Karpas-422 (cell line): Measurements from ENCODE around the gene SPTBN5. TPM values are rescaled to one million over a fixed set of nuclear protein-coding genes. Genes with fewer than 3 reads are reported as not detected.

Experiments
- DNase-seq: peaks from one replicate; pipeline ENCODE4 v3.0.0-alpha.2; 2015
- H2AFZ ChIP-seq: fragments of 200-600 bp; sonication (generic); 2 replicates; pipeline ENCODE4 v1.6.1; 2014; ENCODE audit warnings: antibody characterized with exemption, low read length, mixed read lengths
- H3K27ac ChIP-seq: fragments of 200-600 bp; sonication (generic); 2 replicates; pipeline ENCODE4 v1.5.1; 2014; ENCODE audit warnings: mild to moderate bottlenecking, low read length, moderate library complexity
- H3K27me3 ChIP-seq: fragments of 200-600 bp; sonication (generic); 2 replicates; pipeline ENCODE4 v1.6.1; 2014; ENCODE audit warnings: low read length, mixed read lengths
- H3K36me3 ChIP-seq: fragments of 200-600 bp; sonication (generic); 2 replicates; pipeline ENCODE4 v1.6.1; 2014; ENCODE audit warnings: low read length, mixed read lengths; ENCODE audit not compliant: insufficient read depth
- H3K4me1 ChIP-seq: fragments of 200-600 bp; sonication (generic); 2 replicates; pipeline ENCODE4 v1.6.1; 2014; ENCODE audit warnings: mild to moderate bottlenecking, low read length, mixed read lengths
- H3K4me2 ChIP-seq: fragments of 200-600 bp; sonication (generic); 2 replicates; pipeline ENCODE4 v1.6.1; 2014; ENCODE audit warnings: low read length, low read depth, mild to moderate bottlenecking; ENCODE audit not compliant: poor library complexity, severe bottlenecking
- H3K4me3 ChIP-seq: fragments of 200-600 bp; sonication (generic); 2 replicates; pipeline ENCODE4 v1.5.1; 2014; ENCODE audit warnings: mild to moderate bottlenecking, antibody characterized with exemption, low read length, mixed read lengths
- H3K79me2 ChIP-seq: fragments of 200-600 bp; sonication (generic); 2 replicates; pipeline ENCODE4 v1.6.1; 2014; ENCODE audit warnings: mild to moderate bottlenecking, low read length, mixed read lengths
- H3K9ac ChIP-seq: fragments of 200-600 bp; sonication (generic); 2 replicates; pipeline ENCODE4 v1.6.0; 2014; ENCODE audit warnings: low read length
- H3K9me2 ChIP-seq: fragments of 200-600 bp; sonication (generic), shearing (Covaris generic); replicated peaks from 2 replicates; pipeline ENCODE4 v1.6.0; 2014; ENCODE audit warnings: mild to moderate bottlenecking, low read length, moderate library complexity; ENCODE audit not compliant: insufficient read depth
- H3K9me3 ChIP-seq: fragments of 300-700, 200-600 bp; sonication (generic); 2 replicates; pipeline ENCODE4 v1.6.1; 2014; ENCODE audit warnings: low read length, mixed read lengths
- H4K20me1 ChIP-seq: fragments of 200-600 bp; sonication (generic); 2 replicates; pipeline ENCODE4 v1.6.1; 2014; ENCODE audit warnings: mild to moderate bottlenecking, antibody characterized with exemption, low read length, low read depth; ENCODE audit not compliant: insufficient read depth
- total RNA-seq: library from RNA; depleted of rRNA; stranded (reverse); fragments of >200 nt; shearing (Covaris generic); gene quantifications from 2 replicates; pipeline ENCODE4 v1.2.3, GENCODE V29; 2014; ENCODE audit warnings: low replicate concordance

Gene SPTBN5
- total RNA-seq, 1 experiment from 2014 or later, result 0.11 TPM

DNA sequence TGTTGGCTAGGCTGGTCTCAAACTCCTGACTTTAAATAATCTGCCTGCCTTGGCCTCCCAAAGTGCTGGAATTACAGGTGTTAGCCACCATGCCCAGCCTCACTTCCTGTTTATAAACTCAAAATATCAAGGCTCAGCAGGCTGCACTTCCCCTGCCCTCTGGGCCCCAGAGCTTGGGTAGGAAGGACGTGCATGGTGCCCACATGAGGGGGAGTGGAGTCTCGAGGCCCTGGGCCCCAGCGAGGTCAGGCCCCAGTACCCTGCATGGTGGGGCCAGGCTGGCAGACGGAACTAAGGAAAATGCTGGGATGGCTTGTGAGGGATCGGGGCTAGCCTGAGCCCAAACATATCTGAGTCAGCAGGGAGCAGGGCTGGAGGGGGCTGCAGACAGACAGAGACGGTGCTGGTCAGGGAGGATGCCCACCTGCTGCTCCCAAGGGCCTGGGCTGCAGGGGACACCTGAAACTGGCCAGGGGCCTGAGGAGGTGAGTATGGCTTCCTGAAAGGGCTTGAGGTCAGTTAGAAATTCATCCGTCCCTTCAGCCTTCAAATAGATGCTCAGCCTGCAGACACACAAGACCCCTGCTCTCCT lies 5.1 kb downstream of the SPTBN5 start:
- no peaks in the 10 kb centered on the region for H3K27me3 ChIP-seq
- no peak for DNase-seq
- no peak overlapping the region for H3K4me3 ChIP-seq
- H3K4me2 ChIP-seq, result no peak overlapping the region
- H3K9me2 ChIP-seq, result no peaks in the 10 kb centered on the region
- no peak overlapping the region for H2AFZ ChIP-seq
- H4K20me1 ChIP-seq, result no peaks in the 10 kb centered on the region
- no peak overlapping the region for H3K9ac ChIP-seq
- no peaks in the 10 kb centered on the region for H3K79me2 ChIP-seq
- H3K4me1 ChIP-seq, result no peaks in the 10 kb centered on the region
- no peaks in the 10 kb centered on the region for H3K9me3 ChIP-seq
- H3K36me3 ChIP-seq, result no peaks in the 10 kb centered on the region
- H3K27ac ChIP-seq, result no peak overlapping the region

DNA sequence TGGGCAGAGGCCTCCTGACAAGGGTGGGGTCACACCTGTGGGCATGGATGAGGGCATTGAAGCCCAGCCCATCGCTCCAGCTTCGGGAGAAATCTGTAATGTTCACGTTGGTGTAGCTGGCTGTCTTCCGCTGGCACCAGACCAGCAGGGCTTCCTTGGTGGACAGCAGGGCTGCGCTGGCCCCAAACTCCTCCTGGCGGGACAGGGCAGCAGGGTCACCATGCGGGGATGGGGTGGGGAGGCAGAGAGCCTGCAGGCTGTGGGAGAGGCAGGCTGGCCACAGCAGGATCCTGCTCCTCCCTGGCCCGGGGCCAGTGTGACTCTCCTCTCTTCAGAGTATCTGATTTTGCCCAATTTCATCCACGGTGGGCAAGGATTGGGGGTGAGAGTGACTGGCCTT lies 6.0 kb downstream of the SPTBN5 start:
- Histone ChIP-seq H4K20me1 (no peaks in the 10 kb centered on the region), H3K4me1 (no peaks in the 10 kb centered on the region), H3K9me2 (no peaks in the 10 kb centered on the region), H3K4me3 (no peak overlapping the region), H2AFZ (no peak overlapping the region), H3K9me3 (no peaks in the 10 kb centered on the region), H3K79me2 (no peaks in the 10 kb centered on the region), H3K9ac (no peak overlapping the region), H3K27ac (no peak overlapping the region), H3K36me3 (no peaks in the 10 kb centered on the region), H3K27me3 (no peaks in the 10 kb centered on the region), H3K4me2 (no peak overlapping the region)
- no peak for DNase-seq

DNA sequence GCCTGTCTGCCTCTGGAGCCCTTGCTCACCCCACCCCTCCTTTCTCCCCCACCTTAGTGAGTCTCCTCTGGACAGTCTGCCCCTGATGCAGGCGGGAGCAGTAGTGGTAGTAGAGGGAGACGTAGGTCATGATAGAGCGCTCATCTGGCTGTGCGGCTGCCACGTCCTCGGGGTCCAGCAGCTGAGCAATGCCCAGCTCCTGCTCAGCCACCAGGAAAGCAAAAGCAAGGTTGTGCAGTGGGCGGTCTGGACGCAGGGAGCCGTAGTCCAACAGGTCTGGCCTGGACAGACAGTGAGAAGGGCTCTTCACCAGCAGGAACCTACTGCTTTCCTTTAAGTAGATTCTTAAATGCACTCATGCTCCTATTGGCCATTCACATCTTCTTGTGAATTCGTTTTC lies 6.7 kb downstream of the SPTBN5 start:
- Histone ChIP-seq H4K20me1 (no peaks in the 10 kb centered on the region), H3K27ac (no peak overlapping the region), H3K9me3 (no peaks in the 10 kb centered on the region), H3K36me3 (no peaks in the 10 kb centered on the region), H3K4me2 (no peak overlapping the region), H3K4me3 (no peak overlapping the region), H2AFZ (no peak overlapping the region), H3K27me3 (no peaks in the 10 kb centered on the region), H3K9ac (no peak overlapping the region), H3K79me2 (no peaks in the 10 kb centered on the region), H3K4me1 (no peaks in the 10 kb centered on the region), H3K9me2 (no peaks in the 10 kb centered on the region)
- no peak for DNase-seq

DNA sequence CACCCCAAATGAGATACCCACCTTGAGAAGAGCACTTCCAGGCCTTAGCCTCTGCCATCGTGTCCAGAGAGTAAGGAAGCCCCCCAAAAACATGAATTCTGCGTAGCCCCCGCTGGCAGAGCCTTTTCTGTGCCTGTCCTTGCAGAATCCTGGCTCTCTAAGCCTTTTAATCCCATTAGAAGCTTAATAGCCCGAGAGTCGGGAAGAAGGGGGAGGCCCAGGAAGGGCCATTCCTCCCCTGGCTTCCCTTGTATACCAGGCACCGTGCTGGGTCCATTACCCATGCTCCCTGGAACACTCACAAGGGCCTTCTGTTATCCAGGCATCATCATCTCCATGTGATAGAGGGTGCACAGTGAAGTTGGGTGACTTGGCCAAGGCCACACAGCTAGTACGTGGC lies 7.1 kb downstream of the SPTBN5 start:
- no peaks in the 10 kb centered on the region for H4K20me1 ChIP-seq
- H3K4me2 ChIP-seq, result no peak overlapping the region
- DNase-seq, result no peak
- no peaks in the 10 kb centered on the region for H3K9me3 ChIP-seq
- H2AFZ ChIP-seq, result no peak overlapping the region
- no peaks in the 10 kb centered on the region for H3K79me2 ChIP-seq
- H3K27ac ChIP-seq, result no peak overlapping the region
- no peaks in the 10 kb centered on the region for H3K27me3 ChIP-seq
- H3K4me3 ChIP-seq, result no peak overlapping the region
- H3K9ac ChIP-seq, result no peak overlapping the region
- no peaks in the 10 kb centered on the region for H3K36me3 ChIP-seq
- no peaks in the 10 kb centered on the region for H3K4me1 ChIP-seq
- no peaks in the 10 kb centered on the region for H3K9me2 ChIP-seq

DNA sequence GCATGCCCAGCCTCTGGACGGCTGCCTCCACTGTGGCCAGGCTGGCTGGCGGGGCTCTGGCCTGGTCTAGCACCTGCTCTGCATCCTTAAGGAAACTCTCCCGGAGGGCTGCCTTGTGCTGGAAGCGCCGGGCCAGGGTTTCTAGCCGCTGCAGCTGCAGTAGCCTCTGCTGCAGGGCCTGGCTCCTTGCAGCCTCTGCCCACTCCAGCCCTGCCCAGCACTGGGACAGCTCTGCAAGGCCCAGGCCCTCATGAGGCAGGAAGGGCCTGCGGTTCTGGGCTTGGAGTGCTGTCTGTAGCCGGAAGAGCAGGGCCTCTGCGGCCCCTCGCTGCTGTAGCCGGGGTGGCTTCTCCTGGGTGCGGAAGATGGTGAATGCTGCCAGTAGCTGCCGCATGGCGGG lies 8.0 kb downstream of the SPTBN5 start:
- H3K9me2 ChIP-seq, result no peaks in the 10 kb centered on the region
- H3K4me3 ChIP-seq, result no peak overlapping the region
- H3K9me3 ChIP-seq, result no peaks in the 10 kb centered on the region
- H3K79me2 ChIP-seq, result no peaks in the 10 kb centered on the region
- DNase-seq, result no peak
- H2AFZ ChIP-seq, result no peak overlapping the region
- no peak overlapping the region for H3K4me2 ChIP-seq
- H3K27ac ChIP-seq, result no peak overlapping the region
- H3K4me1 ChIP-seq, result no peaks in the 10 kb centered on the region
- no peaks in the 10 kb centered on the region for H4K20me1 ChIP-seq
- H3K36me3 ChIP-seq, result no peaks in the 10 kb centered on the region
- no peak overlapping the region for H3K9ac ChIP-seq
- H3K27me3 ChIP-seq, result no peaks in the 10 kb centered on the region

DNA sequence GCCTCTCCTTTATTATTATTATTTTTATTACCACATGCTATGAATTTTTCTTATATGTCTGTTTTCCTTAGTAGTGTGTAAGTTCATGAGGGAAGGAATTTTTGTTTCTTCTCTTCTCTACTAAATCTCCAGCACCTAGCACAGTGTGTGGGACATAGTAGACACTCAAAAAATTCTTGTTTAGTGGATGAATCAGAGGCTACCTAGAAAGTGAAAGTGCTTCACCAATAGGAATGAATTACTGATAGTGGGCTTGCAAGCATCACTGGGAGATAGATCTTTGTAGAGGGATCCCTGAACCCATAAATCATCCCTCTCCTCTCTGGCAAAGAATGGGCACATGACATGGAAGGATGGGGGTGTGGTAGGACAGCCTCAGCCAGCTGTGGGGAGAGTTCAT lies 8.5 kb downstream of the SPTBN5 start:
- no peak overlapping the region for H2AFZ ChIP-seq
- no peaks in the 10 kb centered on the region for H3K36me3 ChIP-seq
- no peak overlapping the region for H3K9ac ChIP-seq
- no peaks in the 10 kb centered on the region for H3K27me3 ChIP-seq
- DNase-seq, result no peak
- H3K4me2 ChIP-seq, result no peak overlapping the region
- no peaks in the 10 kb centered on the region for H3K9me2 ChIP-seq
- H3K9me3 ChIP-seq, result no peaks in the 10 kb centered on the region
- no peaks in the 10 kb centered on the region for H4K20me1 ChIP-seq
- H3K79me2 ChIP-seq, result no peaks in the 10 kb centered on the region
- H3K4me1 ChIP-seq, result no peaks in the 10 kb centered on the region
- no peak overlapping the region for H3K4me3 ChIP-seq
- no peak overlapping the region for H3K27ac ChIP-seq

DNA sequence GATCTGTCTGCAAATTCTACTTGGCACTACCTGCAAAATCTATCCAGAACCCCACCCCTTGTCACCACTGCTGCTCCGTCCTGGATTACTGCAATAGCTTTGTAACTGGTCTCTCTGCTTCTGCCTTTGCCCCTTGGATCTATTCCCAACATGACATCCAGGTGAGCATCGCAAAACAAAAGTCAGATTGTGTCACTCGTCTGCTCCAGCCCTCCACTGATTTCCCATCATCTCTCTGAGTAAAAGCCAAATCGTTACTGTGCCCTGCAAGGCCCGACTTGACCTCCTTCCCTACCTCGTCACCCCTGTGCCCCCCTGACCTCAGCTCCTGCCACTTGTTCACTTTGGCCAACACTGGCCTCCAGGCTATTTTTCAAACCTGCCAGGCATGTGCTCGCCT lies 9.4 kb downstream of the SPTBN5 start:
- Histone ChIP-seq H2AFZ (no peak overlapping the region), H4K20me1 (no peaks in the 10 kb centered on the region), H3K9me3 (no peaks in the 10 kb centered on the region), H3K4me1 (no peaks in the 10 kb centered on the region), H3K27me3 (no peaks in the 10 kb centered on the region), H3K4me3 (no peak overlapping the region), H3K79me2 (no peaks in the 10 kb centered on the region), H3K9ac (no peak overlapping the region), H3K36me3 (no peaks in the 10 kb centered on the region), H3K27ac (no peak overlapping the region), H3K4me2 (no peak overlapping the region), H3K9me2 (no peaks in the 10 kb centered on the region)
- DNase-seq, result no peak

DNA sequence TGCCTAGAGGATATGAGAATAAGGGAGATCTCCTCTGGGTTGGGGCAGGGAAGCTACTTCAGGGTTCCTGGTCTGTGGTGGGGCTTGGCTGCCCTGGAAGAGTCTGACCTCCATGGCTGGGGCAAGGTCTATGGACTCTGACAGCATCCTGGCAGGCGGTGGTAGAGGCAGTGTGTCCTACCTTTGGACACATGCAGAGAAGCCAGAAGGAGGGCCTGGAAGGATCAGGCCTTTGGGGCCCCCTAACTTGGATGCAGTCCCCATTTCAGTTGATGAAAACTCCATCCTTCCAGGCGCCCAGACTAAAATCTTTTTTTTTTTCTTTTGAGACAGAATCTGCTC lies 10.4 kb downstream of the SPTBN5 start:
- Histone ChIP-seq H2AFZ (no peak overlapping the region), H3K27ac (no peak overlapping the region), H3K4me2 (no peak overlapping the region)

More for the DNA sequence above, 10.4 kb downstream of the SPTBN5 start:
- no peaks in the 10 kb centered on the region for H3K27me3 ChIP-seq
- no peak overlapping the region for H3K4me3 ChIP-seq
- no peaks in the 10 kb centered on the region for H3K36me3 ChIP-seq
- H3K79me2 ChIP-seq, result no peaks in the 10 kb centered on the region
- H4K20me1 ChIP-seq, result no peaks in the 10 kb centered on the region
- H3K9ac ChIP-seq, result no peak overlapping the region
- H3K9me2 ChIP-seq, result no peaks in the 10 kb centered on the region
- H3K9me3 ChIP-seq, result no peaks in the 10 kb centered on the region
- no peaks in the 10 kb centered on the region for H3K4me1 ChIP-seq
- DNase-seq, result no peak
